ENCODE data around the gene GLMN.

GRCh38 chr1:92306020-92306419, 7.2 kb upstream of the GLMN start:
- TF ChIP-seq POLR2A (IDR thresholded peaks at IDR 0.05; ENCODE audit: low read length) (no peak), GATA1 (IDR thresholded peaks at IDR 0.05; ENCODE audit: low read depth, low read length) (no peak)

All from erythroblast (primary cell).